ENCODE results near the gene ADAM12. TPM values are rescaled to one million over a fixed set of nuclear protein-coding genes. Genes with fewer than 3 reads are reported as not detected.

Gene ADAM12
- total and polyA plus RNA-seq, 2 experiments from 2014 or later, result 0.13 to 0.87 TPM

GRCh38 chr10:126126866-126127265 is 261.4 kb downstream of the ADAM12 start:
- Histone ChIP-seq H3K4me1 (ENCODE audit: insufficient read depth) (peaks cover 16% of the 10 kb centered on the region), H3K36me3 (ENCODE audit: insufficient read depth) (no peaks in the 10 kb centered on the region), H2AFZ (no peak overlapping the region), H3K9me2 (ENCODE audit: insufficient read depth) (peaks cover 12% of the 10 kb centered on the region), H3K79me2 (replicated peaks; ENCODE audit: insufficient read depth) (no peaks in the 10 kb centered on the region), H3K27me3 (ENCODE audit: insufficient read depth) (peaks cover 11% of the 10 kb centered on the region; the same call in 1 of the 2 replicates), H3K27ac (ENCODE audit: low read depth) (no peak overlapping the region), H4K20me1 (replicated peaks; ENCODE audit: insufficient read depth) (no peaks in the 10 kb centered on the region), H3K4me2 (no peak overlapping the region), H3F3A (replicated peaks; ENCODE audit: low read depth) (no peaks in the 10 kb centered on the region), H3K4me3 (no peak overlapping the region)
- Mint-ChIP-seq H3K9me3 (no peaks in the 10 kb centered on the region; the same call in 2 of the 3 replicates), H3K4me1 (peaks cover 18% of the 10 kb centered on the region), H3K27me3 (ENCODE audit: insufficient read depth, low read depth, poor library complexity) (peaks cover 25% of the 10 kb centered on the region), H3K27ac (no peak overlapping the region), H3K36me3 (ENCODE audit: low read depth) (0 out of 3 replicates have a peak, but pooled peaks cover 2% of the 10 kb centered on the region), H3K4me3 (no peak overlapping the region)
- ATAC-seq (no peak), DNase-seq (ENCODE audit: low spot score) (no peak)
- TF ChIP-seq STAT1 (IDR thresholded peaks at IDR 0.05; ENCODE audit: unreplicated experiment) (no peak), POLR2AphosphoS5 (IDR thresholded peaks at IDR 0.05; ENCODE audit: low read depth) (no peak), ZNF462 (CRISPR knock-in tag; IDR thresholded peaks at IDR 0.05) (no peak), JUNB (IDR thresholded peaks at IDR 0.05; ENCODE audit: unreplicated experiment) (no peak), ZNF114 (CRISPR knock-in tag; IDR thresholded peaks at IDR 0.05) (no peak), NANOG (IDR thresholded peaks at IDR 0.05; ENCODE audit: borderline replicate concordance) (no peak), CREB1 (CRISPR knock-in tag; IDR thresholded peaks at IDR 0.05; ENCODE audit: low read depth) (no peak), ZNF331 (CRISPR knock-in tag; IDR thresholded peaks at IDR 0.05; ENCODE audit: low read depth) (no peak), EZH2phosphoT487 (IDR thresholded peaks at IDR 0.05; ENCODE audit: unreplicated experiment) (no peak), EZH2 (IDR thresholded peaks at IDR 0.05; ENCODE audit: low read depth, unreplicated experiment) (no peak)
- TF ChIP-seq, protein P1, sequence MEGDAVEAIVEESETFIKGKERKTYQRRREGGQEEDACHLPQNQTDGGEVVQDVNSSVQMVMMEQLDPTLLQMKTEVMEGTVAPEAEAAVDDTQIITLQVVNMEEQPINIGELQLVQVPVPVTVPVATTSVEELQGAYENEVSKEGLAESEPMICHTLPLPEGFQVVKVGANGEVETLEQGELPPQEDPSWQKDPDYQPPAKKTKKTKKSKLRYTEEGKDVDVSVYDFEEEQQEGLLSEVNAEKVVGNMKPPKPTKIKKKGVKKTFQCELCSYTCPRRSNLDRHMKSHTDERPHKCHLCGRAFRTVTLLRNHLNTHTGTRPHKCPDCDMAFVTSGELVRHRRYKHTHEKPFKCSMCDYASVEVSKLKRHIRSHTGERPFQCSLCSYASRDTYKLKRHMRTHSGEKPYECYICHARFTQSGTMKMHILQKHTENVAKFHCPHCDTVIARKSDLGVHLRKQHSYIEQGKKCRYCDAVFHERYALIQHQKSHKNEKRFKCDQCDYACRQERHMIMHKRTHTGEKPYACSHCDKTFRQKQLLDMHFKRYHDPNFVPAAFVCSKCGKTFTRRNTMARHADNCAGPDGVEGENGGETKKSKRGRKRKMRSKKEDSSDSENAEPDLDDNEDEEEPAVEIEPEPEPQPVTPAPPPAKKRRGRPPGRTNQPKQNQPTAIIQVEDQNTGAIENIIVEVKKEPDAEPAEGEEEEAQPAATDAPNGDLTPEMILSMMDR (conservative IDR thresholded peaks at IDR 0.05; ENCODE audit: low read depth in 2 of 2), result no peak
- TF ChIP-seq, protein P2, sequence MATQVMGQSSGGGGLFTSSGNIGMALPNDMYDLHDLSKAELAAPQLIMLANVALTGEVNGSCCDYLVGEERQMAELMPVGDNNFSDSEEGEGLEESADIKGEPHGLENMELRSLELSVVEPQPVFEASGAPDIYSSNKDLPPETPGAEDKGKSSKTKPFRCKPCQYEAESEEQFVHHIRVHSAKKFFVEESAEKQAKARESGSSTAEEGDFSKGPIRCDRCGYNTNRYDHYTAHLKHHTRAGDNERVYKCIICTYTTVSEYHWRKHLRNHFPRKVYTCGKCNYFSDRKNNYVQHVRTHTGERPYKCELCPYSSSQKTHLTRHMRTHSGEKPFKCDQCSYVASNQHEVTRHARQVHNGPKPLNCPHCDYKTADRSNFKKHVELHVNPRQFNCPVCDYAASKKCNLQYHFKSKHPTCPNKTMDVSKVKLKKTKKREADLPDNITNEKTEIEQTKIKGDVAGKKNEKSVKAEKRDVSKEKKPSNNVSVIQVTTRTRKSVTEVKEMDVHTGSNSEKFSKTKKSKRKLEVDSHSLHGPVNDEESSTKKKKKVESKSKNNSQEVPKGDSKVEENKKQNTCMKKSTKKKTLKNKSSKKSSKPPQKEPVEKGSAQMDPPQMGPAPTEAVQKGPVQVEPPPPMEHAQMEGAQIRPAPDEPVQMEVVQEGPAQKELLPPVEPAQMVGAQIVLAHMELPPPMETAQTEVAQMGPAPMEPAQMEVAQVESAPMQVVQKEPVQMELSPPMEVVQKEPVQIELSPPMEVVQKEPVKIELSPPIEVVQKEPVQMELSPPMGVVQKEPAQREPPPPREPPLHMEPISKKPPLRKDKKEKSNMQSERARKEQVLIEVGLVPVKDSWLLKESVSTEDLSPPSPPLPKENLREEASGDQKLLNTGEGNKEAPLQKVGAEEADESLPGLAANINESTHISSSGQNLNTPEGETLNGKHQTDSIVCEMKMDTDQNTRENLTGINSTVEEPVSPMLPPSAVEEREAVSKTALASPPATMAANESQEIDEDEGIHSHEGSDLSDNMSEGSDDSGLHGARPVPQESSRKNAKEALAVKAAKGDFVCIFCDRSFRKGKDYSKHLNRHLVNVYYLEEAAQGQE (IDR thresholded peaks at IDR 0.05; ENCODE audit: unreplicated experiment), result no peak
- TF ChIP-seq, protein P3, sequence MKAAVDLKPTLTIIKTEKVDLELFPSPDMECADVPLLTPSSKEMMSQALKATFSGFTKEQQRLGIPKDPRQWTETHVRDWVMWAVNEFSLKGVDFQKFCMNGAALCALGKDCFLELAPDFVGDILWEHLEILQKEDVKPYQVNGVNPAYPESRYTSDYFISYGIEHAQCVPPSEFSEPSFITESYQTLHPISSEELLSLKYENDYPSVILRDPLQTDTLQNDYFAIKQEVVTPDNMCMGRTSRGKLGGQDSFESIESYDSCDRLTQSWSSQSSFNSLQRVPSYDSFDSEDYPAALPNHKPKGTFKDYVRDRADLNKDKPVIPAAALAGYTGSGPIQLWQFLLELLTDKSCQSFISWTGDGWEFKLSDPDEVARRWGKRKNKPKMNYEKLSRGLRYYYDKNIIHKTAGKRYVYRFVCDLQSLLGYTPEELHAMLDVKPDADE (IDR thresholded peaks at IDR 0.05), result no peak
